Measurements from ENCODE around the gene DNAJA4.

The DNAJA4 gene

DNA sequence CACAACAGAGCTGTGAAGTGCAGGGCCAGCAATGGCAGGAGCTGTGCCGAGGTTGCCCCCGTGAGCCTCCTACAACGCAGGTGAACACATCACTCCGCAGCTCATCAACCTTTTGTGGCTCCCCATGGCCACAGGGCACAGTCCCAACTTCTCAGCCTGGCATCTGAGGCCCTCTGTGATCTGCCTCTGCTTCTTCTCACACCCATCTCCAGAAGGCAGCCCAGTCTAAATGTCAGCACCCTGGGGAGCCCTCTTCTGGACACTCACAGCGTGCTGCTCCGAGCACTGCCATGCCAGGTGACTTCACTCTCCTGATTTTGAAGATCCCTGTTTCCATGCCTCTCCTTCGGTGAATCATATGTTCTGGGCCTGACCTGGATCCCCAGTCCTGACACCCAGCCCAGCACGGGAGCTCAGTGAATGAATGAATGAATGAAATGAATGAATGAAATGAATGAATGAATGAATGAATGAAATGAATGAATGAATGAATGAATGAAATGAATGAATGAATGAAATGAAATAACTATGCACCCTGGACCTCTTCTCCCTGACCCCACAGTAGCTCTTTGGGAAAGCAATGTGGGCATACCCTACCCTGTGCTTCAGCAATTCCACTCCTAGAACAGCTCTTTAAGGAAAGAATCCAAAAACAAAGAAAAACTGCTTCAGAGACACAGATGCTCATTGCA is 52.9 kb downstream of the DNAJA4 start:
- DNase-seq = no peak

DNA sequence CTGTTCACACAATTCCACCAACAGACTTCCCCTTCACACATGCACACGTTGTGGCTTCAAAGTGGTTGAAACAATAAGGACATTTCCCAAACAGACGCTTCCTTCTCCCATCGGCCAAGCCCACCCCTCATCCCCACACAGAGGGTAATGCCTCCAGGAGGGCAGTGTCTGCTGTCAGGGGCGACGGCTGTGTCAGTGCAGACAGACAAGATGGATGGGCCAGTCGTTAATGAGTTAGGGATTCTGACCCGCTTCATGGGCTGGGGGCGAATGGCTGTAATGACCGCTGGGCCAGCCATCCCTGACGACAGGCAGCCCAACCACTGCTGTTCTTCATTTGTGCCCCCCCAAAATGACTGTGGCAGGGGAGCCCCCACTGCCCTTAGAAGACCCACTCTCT is 55.2 kb downstream of the DNAJA4 start:
- no peak for DNase-seq

DNA sequence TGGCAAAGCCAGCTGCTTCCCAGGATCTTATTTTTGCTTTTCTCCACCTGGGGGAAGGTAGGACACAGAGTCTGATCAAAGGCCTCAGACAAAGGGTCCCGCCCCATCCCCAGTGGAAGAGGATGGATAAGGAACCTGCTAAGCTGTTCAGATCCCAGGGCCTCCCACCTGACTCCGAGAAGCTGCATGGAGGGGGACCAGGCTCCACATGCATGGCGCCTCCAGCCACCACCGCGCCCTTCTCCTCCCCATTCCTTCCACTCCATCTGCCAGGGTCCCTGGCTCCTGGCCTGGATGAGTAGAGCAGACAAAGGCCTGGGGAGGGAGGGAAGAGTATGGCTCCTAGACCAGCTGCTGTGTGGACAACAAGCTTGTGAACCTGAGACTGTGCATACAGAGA is 55.8 kb downstream of the DNAJA4 start:
- DNase-seq = no peak

DNA sequence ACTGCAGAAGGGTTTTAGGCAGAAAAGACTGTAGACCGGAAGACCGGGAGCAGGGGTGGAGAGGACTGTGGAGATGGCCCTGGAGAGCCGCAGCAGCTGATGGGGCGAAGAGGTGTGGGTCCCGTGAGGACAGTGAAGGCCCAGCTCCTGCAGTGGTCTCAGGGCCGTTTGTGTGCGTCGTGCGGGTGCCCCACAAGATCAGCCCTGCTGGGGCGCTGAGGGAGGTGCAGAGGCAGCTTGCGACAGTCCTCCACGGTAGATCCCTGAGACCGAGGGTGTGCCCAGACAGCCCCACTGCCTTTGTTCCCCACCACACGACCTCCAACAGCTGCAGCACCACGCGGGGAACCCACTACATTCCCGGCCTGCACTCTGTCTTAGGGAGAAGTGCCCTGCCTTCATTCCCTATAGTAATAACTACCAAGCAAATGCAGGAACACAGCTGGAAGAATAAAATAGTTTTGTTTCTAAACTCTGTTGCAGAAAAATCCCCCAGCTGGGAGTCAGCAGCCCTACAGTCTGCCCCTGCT is 56.7 kb downstream of the DNAJA4 start:
- DNase-seq = no peak

DNA sequence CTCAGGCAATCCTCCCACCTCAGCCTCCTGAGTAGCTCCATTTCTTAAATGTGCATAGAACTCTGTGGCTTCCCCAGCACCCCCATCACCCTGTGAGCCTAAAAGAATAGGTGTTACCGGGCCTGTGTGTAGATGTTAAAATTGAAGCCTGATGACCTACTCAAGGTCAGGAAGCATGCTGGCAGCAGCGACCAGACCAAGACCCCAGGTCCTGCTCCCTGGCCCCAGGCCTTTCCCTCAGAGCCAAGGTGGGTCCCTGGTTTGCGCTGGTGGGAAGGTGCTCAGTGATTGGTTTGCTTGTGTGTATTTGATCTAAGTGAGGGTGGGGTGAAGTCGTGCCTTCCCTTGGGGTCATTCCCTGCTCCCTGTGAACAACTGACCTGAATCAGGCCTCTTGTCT is 57.4 kb downstream of the DNAJA4 start:
- no peak for DNase-seq

DNA sequence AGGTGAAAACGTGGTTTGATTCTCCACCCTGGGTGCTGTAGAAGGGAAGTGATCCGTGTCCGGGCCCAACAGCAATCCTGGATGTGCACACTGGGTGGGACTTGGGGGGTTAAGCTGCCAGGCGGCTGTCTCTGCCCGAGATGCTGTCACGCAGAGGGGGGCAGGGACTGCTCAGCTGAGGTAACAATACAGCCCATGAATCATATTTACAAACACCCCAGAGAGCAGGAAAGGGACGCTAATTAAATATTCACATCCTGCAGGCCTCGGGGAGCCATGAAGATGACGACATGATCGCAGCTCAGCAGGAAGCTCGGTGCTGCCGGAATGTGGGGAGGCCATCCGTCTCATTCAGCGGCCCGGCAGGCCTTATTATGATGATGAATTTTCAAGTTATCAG is 57.9 kb downstream of the DNAJA4 start:
- DNase-seq = no peak

DNA sequence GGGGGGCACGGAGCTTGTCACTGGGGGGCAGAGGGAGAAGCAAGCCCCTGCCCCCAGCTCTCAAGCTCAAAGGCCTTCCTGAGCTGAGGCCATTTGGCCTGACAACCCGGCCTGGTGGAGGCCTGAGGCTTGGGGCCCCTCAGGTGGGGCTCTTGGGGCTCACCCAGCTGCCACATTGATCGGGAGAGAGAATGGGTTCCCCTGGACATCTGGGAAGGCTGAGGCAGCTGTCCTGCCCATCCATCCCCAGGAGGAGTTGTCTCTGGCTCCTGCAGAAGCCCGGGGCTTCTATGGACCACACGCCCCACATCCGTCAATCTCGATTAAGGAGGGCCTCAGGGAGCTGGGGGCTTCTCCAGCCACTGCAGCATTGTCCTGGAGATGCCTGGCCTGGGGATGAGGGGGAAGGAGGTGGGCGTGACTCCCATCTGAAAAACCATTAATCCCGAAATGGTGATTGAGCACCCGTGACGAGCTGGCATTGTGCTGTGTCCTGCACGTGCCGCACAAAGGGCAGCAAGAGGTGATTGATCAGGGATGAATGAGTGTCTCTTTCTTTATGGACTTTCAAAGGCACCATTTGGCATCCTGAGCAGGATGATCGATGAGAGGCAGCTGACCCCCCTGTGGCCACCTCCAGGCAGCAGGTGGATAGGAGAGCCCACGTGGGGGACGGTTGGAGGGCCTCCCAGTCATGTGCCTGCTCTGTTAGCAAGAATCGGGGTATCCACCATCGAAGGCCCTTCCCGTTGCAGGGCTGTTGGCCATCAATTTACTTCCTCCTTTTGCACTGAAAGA is 58.6 kb downstream of the DNAJA4 start:
- DNase-seq = no peak

DNA sequence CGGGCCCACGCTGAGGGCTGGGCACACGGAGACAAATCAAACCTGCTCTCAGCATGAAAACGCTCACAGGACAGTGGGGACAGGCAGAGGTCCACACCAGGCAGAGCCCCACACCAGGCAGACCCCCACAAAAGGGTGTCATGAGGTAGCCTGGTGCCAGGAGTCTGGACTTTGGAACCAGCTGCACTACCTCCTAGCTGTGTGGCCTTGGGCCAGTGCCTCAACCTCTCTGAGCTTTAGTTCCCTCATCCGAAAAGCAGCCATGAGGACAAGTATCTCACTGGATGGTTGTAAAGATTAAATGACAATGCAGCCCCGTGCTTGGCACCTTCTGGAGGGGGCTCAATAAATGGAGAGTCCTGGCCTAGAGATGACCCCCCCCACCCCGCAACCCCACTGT is 59.3 kb downstream of the DNAJA4 start:
- no peak for DNase-seq

DNA sequence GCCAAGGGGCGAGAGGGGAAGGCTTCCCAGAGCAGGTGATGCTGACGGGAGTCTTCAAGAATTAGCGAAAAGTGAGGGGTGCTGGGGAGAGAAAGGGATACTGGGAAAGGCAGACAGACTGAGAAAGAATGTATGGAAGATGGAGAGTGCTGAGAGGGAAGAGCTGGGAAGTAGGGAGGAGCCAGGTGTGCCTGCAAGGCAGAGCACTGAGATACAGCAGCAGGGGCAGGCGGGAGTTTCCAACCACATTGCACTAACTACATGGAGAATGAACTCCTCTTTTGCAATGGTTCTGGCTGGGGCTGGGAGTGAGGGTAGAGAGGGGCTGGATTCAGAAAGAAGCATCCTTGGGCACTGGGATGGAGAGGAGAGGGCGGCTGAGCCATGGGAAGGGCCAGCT is 59.8 kb downstream of the DNAJA4 start:
- DNase-seq = no peak

DNA sequence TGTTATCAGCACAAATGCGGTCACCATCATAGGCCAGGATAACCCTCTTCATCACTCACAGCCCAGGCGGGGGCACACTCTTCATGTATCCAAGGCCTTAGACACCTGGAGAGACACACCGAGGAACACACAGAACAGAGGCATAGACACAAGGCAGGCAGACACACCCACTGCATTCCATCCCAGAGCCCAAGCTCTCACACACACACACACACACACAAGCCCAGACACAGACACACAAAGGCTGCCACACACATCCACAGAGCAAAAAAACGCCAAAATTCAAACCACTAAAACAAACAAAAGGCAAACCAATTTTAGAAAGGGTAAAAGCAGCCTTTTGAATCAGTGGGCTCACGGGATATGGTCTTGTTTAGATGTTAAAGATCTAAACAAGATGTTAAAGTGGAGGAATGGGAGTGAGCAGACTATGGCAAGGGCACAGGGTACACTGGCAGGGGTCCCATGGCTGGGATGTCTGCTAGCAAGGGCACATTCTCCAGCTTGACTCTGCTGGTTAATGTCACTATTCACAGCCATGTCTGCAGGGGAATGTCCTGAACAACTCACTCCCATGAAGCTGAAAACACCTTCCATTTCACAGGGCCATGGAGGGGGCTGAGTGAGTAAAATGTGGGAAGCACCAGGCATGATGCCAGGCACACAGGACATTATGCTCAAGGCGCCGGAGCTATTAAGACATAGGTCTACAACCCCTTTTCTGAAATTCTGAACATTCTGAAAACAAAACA is 60.9 kb downstream of the DNAJA4 start:
- no peak for DNase-seq

DNA sequence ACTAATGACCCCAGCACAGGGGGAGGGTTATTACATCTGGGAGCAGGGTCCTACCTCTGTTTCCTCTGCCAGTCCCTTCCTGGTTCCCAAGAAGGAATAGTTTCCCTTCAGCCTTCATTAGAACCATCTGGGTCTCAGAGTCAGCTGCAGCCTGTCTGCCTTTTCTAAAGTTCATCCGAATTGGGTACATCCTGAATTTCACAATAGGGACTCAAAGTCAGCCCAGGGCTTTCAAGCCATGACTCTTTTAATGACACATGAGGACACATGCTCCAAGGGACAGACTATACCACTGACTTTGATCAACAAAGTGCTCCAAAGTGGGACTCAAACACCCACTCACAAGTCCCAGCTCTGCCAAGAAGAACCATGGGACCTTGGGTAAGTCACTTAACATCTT is 63.1 kb downstream of the DNAJA4 start:
- no peak for DNase-seq

DNA sequence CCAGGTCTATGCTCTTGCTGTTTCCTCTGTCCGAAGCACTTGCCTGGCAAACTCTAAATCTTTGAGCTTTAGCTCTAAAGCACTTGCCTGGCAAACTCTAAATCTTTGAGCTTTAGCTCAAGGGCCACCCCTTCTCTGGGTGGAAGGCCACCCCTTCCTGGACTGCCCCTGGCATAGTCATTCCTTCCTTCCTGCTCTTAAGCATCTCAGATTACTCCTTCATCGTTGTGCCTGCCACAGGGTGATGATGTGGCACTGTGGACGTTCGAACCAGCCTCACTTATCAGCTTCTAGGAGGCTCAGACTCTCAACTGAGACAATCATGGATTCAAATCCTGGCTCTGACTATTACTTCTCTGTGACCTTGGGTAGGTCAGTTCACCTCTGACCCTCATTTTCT is 65.3 kb downstream of the DNAJA4 start:
- DNase-seq = no peak
